AG10803 (cell line): Measurements from ENCODE around the gene CDKAL1.

Experiments
- DNase-seq: peaks from one replicate; pipeline ENCODE4 v3.0.0; 2010; ENCODE audit warnings: low read depth
- H3K4me3 ChIP-seq: 2 replicates; pipeline ENCODE4 v1.5.1; 2011; ENCODE audit warnings: mild to moderate bottlenecking, low read length, control low read depth
- CTCF ChIP-seq: conservative IDR thresholded peaks from 2 replicates; pipeline ENCODE4 v1.5.1; 2011; ENCODE audit warnings: mild to moderate bottlenecking, low read length, control low read depth, inconsistent platforms

The CDKAL1 gene

GRCh38 chr6:21163110-21163837, 629.0 kb downstream of the CDKAL1 start:
- TF ChIP-seq CTCF: no peak
- DNase-seq: peak; percentile 59
- no peak overlapping the region for H3K4me3 ChIP-seq

- H3K4me3 ChIP-seq: no peak overlapping the region
- no peak for DNase-seq
- no peak for TF ChIP-seq CTCF
Measured at GRCh38 chr6:21163838-21164180, 629.6 kb downstream of the CDKAL1 start.

GRCh38 chr6:21164768-21165326, 630.6 kb downstream of the CDKAL1 start:
- DNase-seq: peak; percentile 7
- no peak overlapping the region for H3K4me3 ChIP-seq
- TF ChIP-seq CTCF: no peak

- DNase-seq: no peak
- no peak overlapping the region for H3K4me3 ChIP-seq
- no peak for TF ChIP-seq CTCF
Measured at GRCh38 chr6:21166754-21167153, 632.5 kb downstream of the CDKAL1 start.

GRCh38 chr6:21167790-21168189, 633.5 kb downstream of the CDKAL1 start:
- no peak for TF ChIP-seq CTCF
- no peak overlapping the region for H3K4me3 ChIP-seq
- DNase-seq: no peak

- no peak for DNase-seq
- H3K4me3 ChIP-seq: no peak overlapping the region
- no peak for TF ChIP-seq CTCF
Measured at GRCh38 chr6:21171801-21172200, 637.5 kb downstream of the CDKAL1 start.

- TF ChIP-seq CTCF: no peak
- no peak for DNase-seq
- H3K4me3 ChIP-seq: no peak overlapping the region
Measured at GRCh38 chr6:21173031-21173430, 638.8 kb downstream of the CDKAL1 start.
